Measurements from ENCODE around the gene TRIM25. TPM values are rescaled to one million over a fixed set of nuclear protein-coding genes. Genes with fewer than 3 reads are reported as not detected.

TRIM25 gene
- total RNA-seq, 1 donor from 2014 or later, result 35.5 TPM

GRCh38 chr17:56849131-56849530 lies 64.7 kb downstream of the TRIM25 start:
- no peaks in the 10 kb centered on the region for H3K27me3 ChIP-seq (ENCODE audit: control insufficient read depth, insufficient read depth, low read length)
- no peak overlapping the region for H3K4me3 ChIP-seq (ENCODE audit: low read depth, low read length)
- no peak for DNase-seq (ENCODE audit: low read depth)
- peaks cover 3% of the 10 kb centered on the region for H3K36me3 ChIP-seq (ENCODE audit: control insufficient read depth, insufficient read depth, low read length)
- no peak for TF ChIP-seq CTCF (IDR thresholded peaks at IDR 0.05; ENCODE audit: insufficient read depth, low read length, severe bottlenecking)
- FAIRE-seq, result no peak

- H3K4me3 ChIP-seq (ENCODE audit: low read depth, low read length), result no peak overlapping the region
- H3K27me3 ChIP-seq (ENCODE audit: control insufficient read depth, insufficient read depth, low read length), result no peaks in the 10 kb centered on the region
- peaks cover 3% of the 10 kb centered on the region for H3K36me3 ChIP-seq (ENCODE audit: control insufficient read depth, insufficient read depth, low read length)
- DNase-seq (ENCODE audit: low read depth) (no peak), FAIRE-seq (no peak)
- TF ChIP-seq CTCF (IDR thresholded peaks at IDR 0.05; ENCODE audit: insufficient read depth, low read length, severe bottlenecking), result no peak
These were observed 66.7 kb downstream of the TRIM25 start for GRCh38 chr17:56847106-56847505.

GRCh38 chr17:56845934-56846333 lies 67.9 kb downstream of the TRIM25 start:
- FAIRE-seq (no peak), DNase-seq (ENCODE audit: low read depth) (no peak)
- peaks cover 1% of the 10 kb centered on the region for H3K36me3 ChIP-seq (ENCODE audit: control insufficient read depth, insufficient read depth, low read length)
- no peak overlapping the region for H3K4me3 ChIP-seq (ENCODE audit: low read depth, low read length)
- H3K27me3 ChIP-seq (ENCODE audit: control insufficient read depth, insufficient read depth, low read length), result no peaks in the 10 kb centered on the region
- TF ChIP-seq CTCF (IDR thresholded peaks at IDR 0.05; ENCODE audit: insufficient read depth, low read length, severe bottlenecking), result no peak

GRCh38 chr17:56842577-56842976 lies 71.3 kb downstream of the TRIM25 start:
- no peaks in the 10 kb centered on the region for H3K36me3 ChIP-seq (ENCODE audit: control insufficient read depth, insufficient read depth, low read length)
- no peak overlapping the region for H3K4me3 ChIP-seq (ENCODE audit: low read depth, low read length)
- FAIRE-seq (no peak), DNase-seq (ENCODE audit: low read depth) (no peak)
- H3K27me3 ChIP-seq (ENCODE audit: control insufficient read depth, insufficient read depth, low read length), result no peaks in the 10 kb centered on the region
- no peak for TF ChIP-seq CTCF (IDR thresholded peaks at IDR 0.05; ENCODE audit: insufficient read depth, low read length, severe bottlenecking)

- Histone ChIP-seq H3K4me3 (ENCODE audit: low read depth, low read length) (no peak overlapping the region), H3K36me3 (ENCODE audit: control insufficient read depth, insufficient read depth, low read length) (no peaks in the 10 kb centered on the region), H3K27me3 (ENCODE audit: control insufficient read depth, insufficient read depth, low read length) (no peaks in the 10 kb centered on the region)
- no peak for TF ChIP-seq CTCF (IDR thresholded peaks at IDR 0.05; ENCODE audit: insufficient read depth, low read length, severe bottlenecking)
- FAIRE-seq, result no peak
- DNase-seq (ENCODE audit: low read depth), result no peak
These were observed 75.2 kb downstream of the TRIM25 start for GRCh38 chr17:56838687-56839086.

Other genes with a start within 250 kb of the TRIM25 start
- gene C17orf67, start 80.1 kb downstream of the TRIM25 start, total RNA-seq, result 0.26 and 0.64 TPM in 2 replicates
- 5.1 and 8.4 TPM in 2 replicates for gene DGKE, start 79.9 kb downstream of the TRIM25 start, total RNA-seq
- gene COIL, start 47.0 kb upstream of the TRIM25 start, total RNA-seq, result 15.3 and 16.3 TPM in 2 replicates
- 99.0 and 137 TPM in 2 replicates for gene SCPEP1, start 64.1 kb upstream of the TRIM25 start, total RNA-seq
- gene AKAP1, start 171.2 kb upstream of the TRIM25 start, total RNA-seq, result 20.4 and 30.0 TPM in 2 replicates

Data from bronchial epithelial cell (primary cell).